Hematopoietic multipotent progenitor cell (in vitro differentiated cells): ENCODE measurements around the gene LRCH3. TPM values are rescaled to one million over a fixed set of nuclear protein-coding genes. Genes with fewer than 3 reads are reported as not detected.
"Not testable (repeated sequence)": the region's sequence is repeated elsewhere in the genome, so short reads cannot be mapped to it uniquely, and the experiment has no call there.

Experiments used
- DNase-seq, 3 donors: peaks; one replicate each; pipeline ENCODE4 v3.0.0-alpha.2; 2011 to 2015; ENCODE audit warnings: low read depth in 2 of 3, low spot score in 2 of 3
- total RNA-seq: library from RNA; depleted of rRNA; stranded (reverse); fragments of >200 nt; gene quantifications from one replicate; pipeline ENCODE4 v1.2.3, GENCODE V29; 2012

LRCH3 gene
- total RNA-seq, 1 donor, result 34.5 TPM

DNA sequence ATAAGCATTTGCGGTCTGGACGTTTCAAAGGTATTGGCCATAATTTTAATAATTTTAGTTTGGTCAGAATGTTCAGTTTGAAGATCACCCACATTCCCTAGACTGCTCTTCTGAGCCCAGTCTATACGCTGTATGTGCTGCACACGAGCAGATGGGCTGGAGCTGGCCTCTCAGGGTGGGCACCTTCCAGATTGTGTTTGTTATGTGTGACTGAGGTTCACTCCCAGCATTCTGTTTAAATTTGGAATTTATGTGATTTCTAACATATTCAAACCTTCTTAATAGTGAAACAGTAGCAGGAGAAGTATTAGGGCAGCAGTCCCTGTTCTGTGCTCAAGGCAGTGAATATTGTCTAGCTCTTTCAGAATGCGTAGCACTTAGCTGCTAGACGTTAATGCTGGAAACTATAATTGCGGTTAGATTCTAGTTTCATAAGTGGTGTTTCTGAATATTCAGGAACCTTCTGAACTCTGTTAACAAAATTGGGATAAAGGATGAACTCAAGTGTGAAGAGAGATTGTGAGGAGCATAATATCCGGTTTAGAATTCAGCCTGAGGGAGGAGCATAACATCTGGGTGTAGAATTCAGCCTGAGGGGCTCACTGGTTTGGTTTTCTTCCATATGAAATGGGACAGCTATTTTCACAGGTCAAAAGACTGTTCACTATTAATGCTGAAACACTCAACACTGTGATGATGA lies 90.4 kb downstream of the LRCH3 start:
- DNase-seq, result no peak

DNA sequence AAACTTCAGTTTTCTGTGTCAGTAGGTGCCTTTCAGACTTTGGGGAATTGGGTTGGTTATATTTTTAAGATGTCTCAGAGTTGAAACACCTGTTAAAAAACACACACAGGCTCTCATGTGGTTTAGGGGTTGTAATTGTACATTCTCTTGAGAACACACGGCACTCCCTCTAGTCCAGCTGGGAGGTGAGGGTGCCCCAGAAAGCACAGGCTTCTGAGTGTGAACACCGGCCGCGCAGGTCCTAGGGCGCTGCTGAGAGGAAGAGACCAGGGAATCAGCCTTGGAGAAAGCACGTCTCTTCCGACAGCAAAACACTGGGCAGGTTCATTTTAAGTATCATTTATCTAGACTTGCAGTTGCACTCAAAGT lies 90.9 kb downstream of the LRCH3 start:
- DNase-seq, result no peak

DNA sequence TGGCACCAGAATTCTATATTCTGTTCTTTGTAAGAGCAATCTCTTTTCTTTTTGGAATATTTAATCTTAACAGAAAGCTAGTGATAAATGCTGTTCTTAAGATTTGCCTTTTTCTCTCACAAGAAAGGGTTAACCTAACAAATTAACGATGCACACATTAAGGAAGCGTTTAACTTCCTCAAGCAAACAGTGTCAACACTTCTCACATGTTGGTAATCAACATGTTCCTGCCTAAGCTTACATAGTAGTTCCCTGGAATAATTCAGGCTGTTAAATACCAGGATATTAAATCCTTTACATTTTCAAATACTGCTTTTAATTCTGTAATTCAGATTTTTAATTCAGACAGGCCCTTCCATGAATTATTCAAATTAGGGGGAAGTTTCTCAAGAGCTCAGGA lies 91.5 kb downstream of the LRCH3 start:
- no peak for DNase-seq

DNA sequence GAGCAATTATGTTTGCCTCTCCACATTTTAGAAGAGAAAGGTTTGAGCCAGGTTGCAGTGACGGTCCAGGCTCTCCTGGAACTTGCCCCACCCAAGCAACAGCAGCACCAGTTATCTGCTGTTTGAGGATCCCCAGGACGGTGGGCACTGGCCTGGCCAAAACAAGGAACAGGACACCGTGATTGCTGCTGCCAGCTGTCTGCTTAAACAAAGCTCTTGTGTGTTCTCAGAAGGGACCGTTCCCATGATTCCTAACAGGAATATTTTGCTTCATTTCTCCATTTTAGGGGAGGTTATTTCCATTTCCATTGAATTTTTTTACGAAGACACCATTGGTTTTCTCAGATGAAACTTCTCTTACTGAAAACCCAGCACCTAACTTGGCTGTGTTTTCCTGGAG lies 92.5 kb downstream of the LRCH3 start:
- no peak for DNase-seq

DNA sequence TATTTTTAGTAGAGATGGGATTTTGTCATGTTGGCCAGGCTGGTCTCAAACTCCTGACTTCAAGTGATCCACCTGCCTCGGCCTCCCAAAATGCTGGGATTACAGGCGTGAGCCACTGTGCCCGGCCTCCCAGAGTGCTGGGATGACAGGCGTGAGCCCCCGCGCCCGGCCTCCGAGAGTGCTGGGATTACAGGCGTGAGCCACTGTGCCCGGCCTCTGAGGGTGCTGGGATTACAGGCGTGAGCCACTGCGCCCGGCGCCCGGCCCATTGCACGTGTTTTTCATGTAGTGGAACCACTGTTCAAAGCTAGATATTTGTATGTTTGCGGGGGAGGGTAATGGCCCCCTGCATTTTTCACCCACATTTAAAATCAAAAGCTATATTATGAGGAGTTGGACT lies 93.3 kb downstream of the LRCH3 start:
- DNase-seq, result not testable (repeated sequence)

DNA sequence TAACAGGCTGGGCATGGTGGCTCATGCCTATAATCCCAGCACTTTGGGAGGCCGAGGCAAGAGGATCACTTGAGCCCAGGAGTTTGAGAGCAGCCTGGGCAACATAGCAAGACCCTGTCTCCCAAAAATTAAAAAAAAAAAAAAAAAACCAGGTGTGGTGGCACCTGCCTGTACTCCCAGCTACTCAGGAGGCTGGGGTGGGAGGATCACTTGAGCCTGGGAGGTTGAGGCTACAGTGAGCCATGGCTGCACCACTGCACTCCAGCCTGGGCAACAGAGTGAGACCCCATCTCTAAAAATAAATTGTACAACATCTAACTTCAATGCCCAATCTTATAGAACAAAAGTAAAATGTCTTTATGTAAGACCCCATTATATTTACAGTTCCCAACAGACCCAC lies 95.0 kb downstream of the LRCH3 start:
- not testable (repeated sequence) for DNase-seq

DNA sequence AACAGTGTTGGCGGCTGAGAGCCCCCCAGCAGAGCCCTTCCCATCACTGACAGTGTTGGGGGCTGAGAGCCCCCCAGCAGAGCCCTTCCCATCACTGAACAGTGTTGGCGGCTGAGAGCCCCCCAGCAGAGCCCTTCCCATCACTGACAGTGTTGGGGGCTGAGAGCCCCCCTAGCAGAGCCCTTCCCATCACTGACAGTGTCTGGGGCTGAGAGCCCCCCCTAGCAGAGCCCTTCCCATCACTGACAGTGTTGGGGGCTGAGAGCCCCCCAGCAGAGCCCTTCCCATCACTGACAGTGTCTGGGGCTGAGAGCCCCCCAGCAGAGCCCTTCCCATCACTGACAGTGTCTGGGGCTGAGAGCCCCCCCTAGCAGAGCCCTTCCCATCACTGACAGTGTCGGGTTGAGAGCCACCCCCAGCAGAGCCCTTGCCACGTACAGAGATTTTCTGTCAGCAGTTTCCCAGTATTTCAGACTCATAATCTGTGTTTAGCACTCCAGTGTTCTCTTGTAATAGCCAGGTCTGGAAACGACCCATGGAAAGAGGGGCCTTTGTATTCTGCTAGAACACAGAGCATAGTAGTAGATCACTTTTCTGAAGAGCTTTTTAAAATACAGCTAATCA lies 96.5 kb downstream of the LRCH3 start:
- not testable (repeated sequence) for DNase-seq

DNA sequence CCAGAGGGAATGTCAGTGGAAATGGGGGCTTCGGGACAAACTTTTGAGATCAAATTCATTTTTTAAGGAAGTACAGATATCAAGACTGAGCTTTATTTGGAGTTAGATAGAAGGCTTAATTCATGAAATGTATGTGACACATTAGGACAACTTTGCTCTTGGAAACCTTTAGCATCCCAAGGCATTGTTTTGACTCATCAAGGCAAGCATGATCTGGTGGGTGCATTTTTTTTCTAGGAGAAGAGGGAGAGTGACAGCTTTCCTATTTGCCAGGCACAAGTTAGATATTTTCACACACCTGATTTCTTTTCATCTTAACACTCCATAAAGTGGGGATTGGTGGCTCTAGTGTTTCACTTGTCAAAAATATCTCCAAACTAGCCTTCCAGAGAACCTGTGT lies 97.5 kb downstream of the LRCH3 start:
- DNase-seq, result no peak

DNA sequence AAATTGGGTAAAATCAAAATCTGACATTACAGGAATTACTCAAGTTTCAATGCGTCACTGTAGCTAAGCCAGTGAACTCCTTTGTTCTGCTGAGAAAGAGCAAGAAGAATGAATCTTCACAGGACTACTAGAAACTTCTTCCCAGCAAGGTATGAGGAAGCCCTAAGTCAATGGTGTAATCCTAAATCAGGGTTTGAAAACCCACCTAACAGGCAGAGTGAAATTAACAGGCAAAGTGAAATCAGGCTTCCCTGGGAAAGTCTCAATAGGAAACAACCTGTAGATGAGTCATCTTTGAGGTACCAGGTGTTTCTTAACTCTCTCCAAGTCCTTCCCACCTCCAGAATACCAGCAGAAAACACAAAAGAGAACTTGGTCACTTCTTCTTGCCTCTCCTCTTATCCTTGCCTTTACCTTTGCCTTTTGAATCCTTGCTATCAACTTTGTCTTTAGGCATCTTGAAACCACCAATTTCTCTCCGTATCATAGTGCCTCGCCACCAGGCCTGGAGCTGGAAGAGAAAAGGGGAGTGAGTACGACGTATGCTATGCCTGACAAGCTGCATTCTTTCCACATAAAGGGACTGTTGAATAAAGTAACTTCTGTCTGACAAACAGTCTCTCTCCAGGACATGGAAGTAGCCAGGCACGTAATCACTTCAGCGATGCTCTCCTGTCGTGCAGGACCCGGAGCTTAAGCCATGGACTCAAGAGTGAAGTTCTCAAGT lies 98.3 kb downstream of the LRCH3 start:
- no peak for DNase-seq

DNA sequence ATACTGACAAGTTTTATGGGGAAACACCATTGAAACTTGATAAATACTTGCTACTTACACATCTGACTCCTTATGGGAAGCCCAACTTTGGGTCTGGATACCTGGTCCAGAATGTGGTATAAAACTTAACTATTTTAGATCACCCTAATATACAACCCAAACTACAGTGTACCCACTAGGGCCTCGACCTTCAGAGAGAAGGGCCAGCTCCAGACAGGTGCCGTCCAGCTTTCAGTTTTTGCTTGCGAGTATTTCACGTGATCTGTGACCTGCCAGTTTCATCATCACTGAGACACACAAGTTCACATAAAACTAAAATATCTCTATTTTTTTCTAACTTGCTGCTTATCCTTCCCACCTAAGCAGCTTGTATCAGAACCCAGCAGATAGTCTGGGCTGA lies 99.6 kb downstream of the LRCH3 start:
- DNase-seq, result no peak

DNA sequence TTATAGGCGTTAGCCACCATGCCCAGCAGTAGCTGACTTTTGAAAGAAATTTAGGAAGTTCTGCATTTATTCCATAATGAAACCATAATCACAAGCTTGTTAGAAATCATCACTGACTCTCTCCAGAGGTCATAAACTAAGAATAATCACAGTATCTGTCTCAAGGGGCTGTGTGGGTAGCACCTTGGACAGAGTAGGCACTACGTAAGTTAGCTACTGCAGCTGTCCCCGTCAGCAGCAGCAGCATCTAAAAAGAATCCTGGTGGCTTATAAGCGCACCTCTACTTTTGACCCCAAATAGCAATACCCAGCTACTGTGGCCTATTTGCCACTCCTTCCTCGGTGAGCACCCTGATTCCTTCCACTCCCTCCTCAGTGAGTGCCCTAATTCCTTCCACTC lies 101.1 kb downstream of the LRCH3 start:
- no peak for DNase-seq

DNA sequence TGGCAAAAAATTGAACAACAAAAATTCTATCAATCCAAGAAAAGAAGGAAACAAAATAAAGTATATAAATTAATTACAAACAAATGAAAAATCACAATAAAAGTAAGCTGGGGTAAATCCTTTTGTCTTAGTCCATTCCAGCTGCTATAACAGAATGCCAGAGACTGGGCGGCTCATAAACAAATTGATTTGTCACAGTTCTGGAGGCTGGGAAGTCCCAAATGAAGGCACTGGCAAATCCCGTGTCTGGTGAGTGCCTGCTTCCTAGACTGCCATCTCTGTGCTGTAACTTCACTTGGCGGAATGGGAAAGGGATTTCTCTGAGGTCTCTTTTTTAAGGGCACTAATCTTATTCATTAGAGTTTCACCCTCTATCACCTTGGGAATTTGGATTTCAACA lies 105.4 kb downstream of the LRCH3 start:
- DNase-seq, result no peak

DNA sequence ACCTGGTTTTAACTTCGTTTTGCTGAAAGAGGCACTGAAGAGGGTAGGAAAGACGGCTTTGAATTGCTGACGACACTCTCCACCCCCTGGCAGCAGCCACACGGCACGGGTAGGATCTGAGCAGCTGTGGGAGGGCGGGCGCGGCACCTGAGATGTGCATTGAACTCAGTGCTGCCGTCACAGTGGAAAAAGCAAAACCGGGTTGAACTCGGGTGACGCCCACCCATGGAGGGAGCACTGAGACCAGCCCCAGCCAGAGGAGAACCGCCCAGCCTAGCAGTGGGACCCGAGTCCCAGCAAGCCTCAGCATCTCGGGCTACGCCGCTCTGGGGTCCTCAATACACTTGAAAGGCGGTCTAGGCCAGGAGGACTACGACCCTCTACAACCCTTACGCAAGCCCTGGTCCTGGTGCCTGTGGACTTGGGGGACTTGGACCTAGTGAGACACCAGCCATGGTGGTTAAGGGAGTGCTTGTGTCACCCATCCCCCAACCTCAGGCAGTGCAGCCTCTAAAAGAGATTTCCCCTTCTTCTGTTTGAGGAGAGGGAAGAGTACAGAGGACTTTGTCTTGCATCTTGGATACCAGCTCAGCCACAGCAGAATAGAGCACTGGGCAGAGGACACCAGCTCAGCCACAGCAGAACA lies 108.9 kb downstream of the LRCH3 start:
- DNase-seq, result no peak

DNA sequence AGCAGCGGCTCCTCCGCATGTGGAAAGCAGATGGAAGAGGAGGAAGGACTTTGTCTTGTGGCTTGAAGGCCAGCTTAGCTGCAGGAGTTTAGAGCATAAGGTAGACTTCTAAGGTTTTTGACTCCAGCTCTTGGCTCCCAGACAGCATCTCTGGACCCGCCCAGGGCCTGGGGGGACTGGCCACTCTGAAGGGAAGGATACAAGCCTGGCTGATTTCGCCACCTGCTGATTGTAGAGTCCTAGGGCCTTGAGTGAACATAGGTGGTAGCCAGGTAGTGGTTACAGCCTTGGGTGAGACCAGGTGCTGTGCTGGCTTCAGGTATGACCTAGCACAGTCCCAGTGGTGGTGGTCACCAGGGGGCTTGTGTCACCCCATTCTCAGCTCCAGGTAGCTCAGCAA lies 110.6 kb downstream of the LRCH3 start:
- no peak for DNase-seq

DNA sequence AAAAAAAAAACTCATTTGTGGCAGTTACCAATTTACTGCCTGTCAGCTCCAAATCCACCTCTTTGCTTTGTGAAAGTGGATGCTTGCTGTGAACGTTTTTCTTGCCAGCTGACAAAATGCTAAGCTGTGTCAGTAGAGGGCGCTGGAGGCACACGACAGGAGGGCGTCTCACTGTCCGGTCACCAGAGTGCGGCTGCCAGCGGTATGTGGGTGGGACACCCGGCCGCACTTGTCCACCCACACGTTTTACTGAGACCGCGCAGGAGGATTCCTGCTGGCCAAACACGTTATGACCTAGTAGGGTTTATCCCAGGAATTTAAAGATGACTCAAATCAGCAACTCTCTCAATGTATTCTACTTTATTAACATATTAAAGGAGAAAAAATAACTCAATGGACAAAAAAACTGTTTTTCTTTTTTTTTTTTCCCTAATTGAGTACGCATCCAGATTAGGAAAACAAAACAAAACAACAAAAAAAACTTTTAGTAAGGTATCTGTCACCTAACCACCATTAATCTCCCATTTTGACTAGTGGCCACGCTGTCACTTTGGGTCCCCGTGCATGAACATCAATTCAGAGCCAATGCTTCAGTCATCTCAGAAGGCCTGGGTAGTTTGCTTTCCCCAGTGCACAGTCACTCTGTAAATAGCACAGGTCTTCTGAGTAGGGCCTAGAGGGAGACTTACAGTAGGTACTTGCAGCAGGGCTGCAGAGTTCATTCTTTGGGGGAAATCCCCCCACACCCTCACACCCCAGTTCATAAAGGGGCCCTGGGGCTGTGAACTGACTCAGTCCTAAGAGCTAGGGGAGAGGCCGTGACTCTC lies 115.2 kb downstream of the LRCH3 start:
- peak; percentile 49 to 86 (median 78) for DNase-seq

DNA sequence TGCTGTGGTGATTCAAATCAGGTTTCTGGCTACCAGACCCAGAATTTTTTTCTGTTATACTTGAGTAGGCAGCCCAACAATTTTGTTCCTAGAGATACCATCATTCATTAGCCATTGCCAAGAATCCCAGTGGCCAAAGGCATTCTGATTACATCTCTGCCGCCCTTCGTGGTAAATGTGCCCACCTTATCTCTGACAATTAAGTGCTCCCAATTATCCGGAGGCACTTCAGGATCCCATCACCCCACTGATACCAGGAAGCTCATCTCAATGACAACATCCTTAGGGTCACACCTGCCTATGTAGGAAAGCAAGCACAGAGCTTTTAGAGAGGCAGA lies 115.8 kb downstream of the LRCH3 start:
- no peak for DNase-seq

DNA sequence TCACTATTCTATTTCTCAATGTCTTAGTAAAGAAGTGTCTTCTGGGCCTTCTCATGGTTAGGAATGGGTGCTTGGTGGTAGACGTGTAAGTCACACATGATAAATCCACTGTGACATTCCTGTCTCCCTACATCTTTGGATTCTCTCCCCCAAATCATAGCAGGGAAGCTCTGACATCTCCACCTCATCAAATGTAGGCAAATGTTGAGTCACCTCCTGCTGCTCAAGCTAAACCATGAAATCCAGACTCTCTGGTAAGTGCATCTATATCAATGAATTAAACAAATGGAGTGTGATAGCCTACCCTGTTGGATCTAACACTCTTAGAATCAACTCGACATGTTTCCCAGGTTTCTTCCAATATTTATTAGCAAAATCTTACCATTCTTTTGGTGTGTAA lies 116.1 kb downstream of the LRCH3 start:
- DNase-seq, result no peak

DNA sequence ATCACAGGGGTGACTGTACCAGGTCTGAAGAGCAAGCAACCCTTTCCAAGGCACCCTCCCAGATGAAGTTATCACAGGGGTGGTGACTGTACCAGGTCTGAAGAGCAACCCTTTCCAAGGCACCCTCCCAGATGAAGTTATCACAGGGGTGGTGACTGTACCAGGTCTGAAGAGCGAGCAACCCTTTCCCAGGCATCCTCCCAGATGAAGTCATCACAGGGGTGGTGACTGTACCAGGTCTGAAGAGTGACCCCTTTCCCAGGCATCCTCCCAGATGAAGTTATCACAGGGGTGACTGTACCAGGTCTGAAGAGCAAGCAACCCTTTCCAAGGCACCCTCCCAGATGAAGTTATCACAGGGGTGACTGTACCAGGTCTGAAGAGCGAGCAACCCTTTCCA lies 117.5 kb downstream of the LRCH3 start:
- DNase-seq, result not testable (repeated sequence)

DNA sequence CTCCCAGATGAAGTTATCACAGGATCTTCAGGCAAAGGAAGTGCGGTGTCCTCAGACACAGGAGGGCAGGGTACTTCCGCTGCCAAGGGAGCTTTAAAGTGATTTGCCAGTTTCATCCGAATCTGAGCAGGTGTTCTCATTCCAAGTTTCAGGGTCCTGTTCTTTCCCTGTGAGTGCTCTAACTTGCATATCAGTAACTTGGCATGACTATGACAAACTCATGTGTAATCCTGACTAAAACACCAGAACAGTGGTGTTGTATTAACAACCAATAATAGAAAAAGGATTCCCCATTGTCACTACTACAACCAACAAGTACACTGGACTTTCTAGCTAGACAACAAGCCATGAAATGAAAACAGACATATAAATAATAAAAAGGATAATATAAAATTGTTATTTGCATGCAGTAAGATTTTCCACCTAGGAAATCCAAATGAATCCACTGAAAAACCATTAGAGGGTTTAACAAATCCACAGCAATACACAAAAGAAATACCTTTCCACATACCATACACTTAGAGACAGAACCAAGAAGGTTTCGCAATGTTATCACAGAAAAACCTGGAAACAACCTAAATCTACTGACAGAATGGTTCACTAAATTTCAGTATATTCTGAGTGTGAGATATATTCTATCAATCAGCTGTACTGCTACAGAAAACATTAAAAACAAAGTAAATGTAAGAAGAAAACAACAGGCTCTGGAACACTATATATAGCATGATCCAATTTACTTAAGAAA lies 118.1 kb downstream of the LRCH3 start:
- no peak for DNase-seq
